NCI-H1694 treated with DMSO at 0.1 percent for 48 hours (cell line): ENCODE data around the gene UBE2Q1.

Source experiments
- DNase-seq: peaks from one replicate; lab custom pipeline; 2025; lab: John Stamatoyannopoulos, UW

UBE2Q1 gene

DNA sequence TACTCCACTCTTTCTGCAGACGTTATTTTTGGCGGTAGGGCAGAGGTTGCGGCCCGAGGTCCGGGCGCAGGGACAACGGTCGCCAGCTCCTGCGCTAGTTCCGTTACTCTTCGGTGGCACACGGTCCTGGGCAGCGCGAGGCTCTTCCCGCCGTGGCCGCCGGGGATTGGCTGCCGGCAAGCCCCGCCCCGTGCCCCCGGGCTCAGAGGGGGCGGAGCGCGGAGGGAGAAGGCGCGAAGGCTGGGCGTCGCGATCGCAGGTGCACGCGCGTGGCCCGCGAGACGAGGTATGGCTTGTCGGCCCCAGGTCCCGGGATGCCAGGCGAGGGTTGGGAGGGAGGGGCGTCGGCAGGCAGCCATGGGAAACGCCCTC lies 55.7 kb downstream of the UBE2Q1 start:
- no peak for DNase-seq

- DNase-seq: no peak
Measured at GRCh38 chr1:154502066-154502743, 56.3 kb downstream of the UBE2Q1 start, which contains the start of the genes SHE and TDRD10. SHE (minus strand) TSS chr1:154502412; CDS start chr1:154502026, 386 bp downstream. TDRD10 (plus strand) TSS chr1:154502219; CDS start chr1:154506904, 4,685 bp downstream.

GRCh38 chr1:154501423-154502065 lies 56.9 kb downstream of the UBE2Q1 start:
- no peak for DNase-seq

- no peak for DNase-seq
Measured at GRCh38 chr1:154500533-154500932, 57.9 kb downstream of the UBE2Q1 start.

DNA sequence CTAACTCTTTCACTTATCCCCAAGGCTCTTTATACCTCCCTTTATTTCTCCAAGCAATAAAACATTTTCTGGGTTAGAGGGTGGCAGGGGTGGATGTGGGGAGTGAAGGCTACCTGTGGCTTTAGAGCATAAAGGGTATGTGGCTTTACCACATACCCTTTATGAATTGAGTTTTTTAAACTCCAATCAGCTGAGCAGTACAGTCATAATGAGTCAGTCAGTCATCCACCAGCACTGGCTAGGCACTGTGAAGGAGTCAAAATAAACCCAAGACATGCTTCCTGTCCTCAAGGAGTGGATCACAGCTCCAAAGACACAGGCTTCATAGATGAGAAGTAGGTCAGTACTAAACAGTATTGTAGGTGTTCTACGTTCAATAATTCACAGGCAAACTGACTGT lies 59.0 kb downstream of the UBE2Q1 start:
- DNase-seq: no peak
